ENCODE results near the gene USP7.

The USP7 gene

DNA sequence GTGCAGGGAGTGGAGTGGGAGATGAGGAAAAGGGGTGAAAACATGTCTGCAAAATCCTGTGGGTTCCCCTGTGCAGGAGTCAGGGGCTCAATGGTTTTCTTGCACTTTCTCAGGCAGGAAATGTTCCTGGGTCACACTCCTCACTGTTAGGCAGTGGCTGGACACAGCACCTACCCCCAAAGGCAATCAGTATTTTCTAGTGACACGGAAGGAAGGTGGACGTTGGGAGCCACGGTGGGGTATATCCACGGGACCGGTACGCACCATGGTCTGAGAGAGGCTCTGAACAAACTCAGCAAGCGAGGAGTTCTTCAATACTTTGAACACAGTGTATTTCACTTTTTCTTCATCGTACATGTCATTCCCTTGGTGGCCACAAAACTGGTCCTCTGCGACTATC, 60.7 kb downstream of the USP7 start:
- TF ChIP-seq, protein P1, sequence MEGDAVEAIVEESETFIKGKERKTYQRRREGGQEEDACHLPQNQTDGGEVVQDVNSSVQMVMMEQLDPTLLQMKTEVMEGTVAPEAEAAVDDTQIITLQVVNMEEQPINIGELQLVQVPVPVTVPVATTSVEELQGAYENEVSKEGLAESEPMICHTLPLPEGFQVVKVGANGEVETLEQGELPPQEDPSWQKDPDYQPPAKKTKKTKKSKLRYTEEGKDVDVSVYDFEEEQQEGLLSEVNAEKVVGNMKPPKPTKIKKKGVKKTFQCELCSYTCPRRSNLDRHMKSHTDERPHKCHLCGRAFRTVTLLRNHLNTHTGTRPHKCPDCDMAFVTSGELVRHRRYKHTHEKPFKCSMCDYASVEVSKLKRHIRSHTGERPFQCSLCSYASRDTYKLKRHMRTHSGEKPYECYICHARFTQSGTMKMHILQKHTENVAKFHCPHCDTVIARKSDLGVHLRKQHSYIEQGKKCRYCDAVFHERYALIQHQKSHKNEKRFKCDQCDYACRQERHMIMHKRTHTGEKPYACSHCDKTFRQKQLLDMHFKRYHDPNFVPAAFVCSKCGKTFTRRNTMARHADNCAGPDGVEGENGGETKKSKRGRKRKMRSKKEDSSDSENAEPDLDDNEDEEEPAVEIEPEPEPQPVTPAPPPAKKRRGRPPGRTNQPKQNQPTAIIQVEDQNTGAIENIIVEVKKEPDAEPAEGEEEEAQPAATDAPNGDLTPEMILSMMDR (IDR thresholded peaks at IDR 0.05; ENCODE audit: insufficient read depth, low read length, poor library complexity, severe bottlenecking), result no peak
- H3K27me3 ChIP-seq (replicated peaks; ENCODE audit: control insufficient read depth, insufficient read depth, low read length), result no peaks in the 10 kb centered on the region
- DNase-seq (ENCODE audit: extremely low read depth, insufficient read length), result no peak
- H3K4me3 ChIP-seq (replicated peaks; ENCODE audit: low read depth, low read length), result no peak overlapping the region
- peaks cover 33% of the 10 kb centered on the region for H3K36me3 ChIP-seq (ENCODE audit: control insufficient read depth, insufficient read depth, low read length)

- no peak for DNase-seq (ENCODE audit: extremely low read depth, insufficient read length)
- no peaks in the 10 kb centered on the region for H3K27me3 ChIP-seq (replicated peaks; ENCODE audit: control insufficient read depth, insufficient read depth, low read length)
- no peak overlapping the region for H3K4me3 ChIP-seq (replicated peaks; ENCODE audit: low read depth, low read length)
- H3K36me3 ChIP-seq (ENCODE audit: control insufficient read depth, insufficient read depth, low read length), result peaks cover 46% of the 10 kb centered on the region
- TF ChIP-seq, protein P1 (IDR thresholded peaks at IDR 0.05; ENCODE audit: insufficient read depth, low read length, poor library complexity, severe bottlenecking), result no peak
Observed at GRCh38 chr16:8901320-8901861, 62.3 kb downstream of the USP7 start.

GRCh38 chr16:8900343-8900742, 63.4 kb downstream of the USP7 start:
- DNase-seq (ENCODE audit: extremely low read depth, insufficient read length), result no peak
- Histone ChIP-seq H3K36me3 (ENCODE audit: control insufficient read depth, insufficient read depth, low read length) (peaks cover 42% of the 10 kb centered on the region), H3K27me3 (replicated peaks; ENCODE audit: control insufficient read depth, insufficient read depth, low read length) (no peaks in the 10 kb centered on the region)

DNA sequence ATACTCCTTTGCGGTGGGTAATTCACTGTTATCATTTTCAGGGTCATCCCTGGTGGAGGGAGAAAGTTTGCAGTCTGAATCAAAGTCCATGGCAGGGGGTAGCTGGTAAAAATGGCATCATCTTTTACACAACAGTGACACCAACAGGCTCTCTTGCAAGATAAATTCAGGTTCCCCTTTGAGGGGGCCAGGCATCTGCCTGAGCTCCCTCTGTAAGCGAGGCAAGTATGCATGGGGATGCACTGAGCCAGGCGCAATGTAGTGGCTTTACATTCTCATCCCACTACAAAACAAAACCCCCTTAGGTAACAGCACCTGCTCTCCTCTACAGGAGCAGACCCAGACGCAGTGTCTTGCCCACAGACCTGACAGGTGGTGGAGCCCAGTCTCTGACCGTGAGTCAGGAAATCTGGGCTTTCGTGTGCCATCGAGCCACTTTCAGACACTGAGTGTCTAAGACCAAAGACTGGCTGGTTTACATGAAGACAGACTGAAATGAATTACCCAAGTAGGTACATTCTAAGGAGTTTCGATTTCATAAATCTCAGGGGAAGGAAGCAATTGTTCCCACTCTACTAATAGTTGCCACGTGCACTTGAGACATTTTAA, 63.9 kb downstream of the USP7 start:
- no peak for DNase-seq (ENCODE audit: extremely low read depth, insufficient read length)
- H3K4me3 ChIP-seq (replicated peaks; ENCODE audit: low read depth, low read length), result no peak overlapping the region
- TF ChIP-seq, protein P1 (IDR thresholded peaks at IDR 0.05; ENCODE audit: insufficient read depth, low read length, poor library complexity, severe bottlenecking), result no peak
- H3K27me3 ChIP-seq (replicated peaks; ENCODE audit: control insufficient read depth, insufficient read depth, low read length), result no peaks in the 10 kb centered on the region
- peaks cover 41% of the 10 kb centered on the region for H3K36me3 ChIP-seq (ENCODE audit: control insufficient read depth, insufficient read depth, low read length)

More at GRCh38 chr16:8900343-8900742, 63.4 kb downstream of the USP7 start:
- H3K4me3 ChIP-seq (replicated peaks; ENCODE audit: low read depth, low read length), result no peak overlapping the region
- TF ChIP-seq, protein P1 (IDR thresholded peaks at IDR 0.05; ENCODE audit: insufficient read depth, low read length, poor library complexity, severe bottlenecking), result no peak

DNA sequence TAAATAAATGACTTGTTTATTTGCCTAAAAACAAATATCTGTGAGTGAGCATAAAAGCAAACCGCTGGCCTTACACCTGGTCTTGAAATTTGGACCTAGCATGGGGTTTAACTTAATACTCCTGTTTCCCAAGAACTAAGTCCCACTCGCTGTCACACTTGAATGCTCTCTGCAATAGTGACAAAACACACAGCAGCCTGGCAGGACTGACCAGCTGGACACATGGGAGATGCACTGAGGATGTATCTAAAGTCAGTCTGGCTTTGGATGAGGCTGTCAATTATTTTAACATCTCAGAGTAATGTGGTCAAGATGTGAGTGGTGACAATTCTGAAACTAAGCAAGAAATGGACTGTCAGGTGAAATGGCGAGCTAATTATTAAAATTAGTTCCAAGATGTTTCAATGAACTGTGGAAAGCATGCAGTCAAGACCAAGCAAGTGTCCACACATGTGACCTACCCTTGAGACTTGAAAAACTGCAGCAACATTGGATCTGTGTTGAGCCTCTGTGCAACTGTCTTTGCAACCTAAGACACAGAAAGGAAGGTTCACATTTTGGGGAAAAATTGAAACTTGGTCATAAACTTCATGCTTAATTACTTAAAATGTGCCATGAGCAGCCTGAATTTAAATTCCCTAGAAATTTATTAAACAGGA, 64.9 kb downstream of the USP7 start:
- H3K4me3 ChIP-seq (replicated peaks; ENCODE audit: low read depth, low read length), result no peak overlapping the region
- no peaks in the 10 kb centered on the region for H3K27me3 ChIP-seq (replicated peaks; ENCODE audit: control insufficient read depth, insufficient read depth, low read length)
- DNase-seq (ENCODE audit: extremely low read depth, insufficient read length), result no peak
- TF ChIP-seq, protein P1 (IDR thresholded peaks at IDR 0.05; ENCODE audit: insufficient read depth, low read length, poor library complexity, severe bottlenecking), result no peak
- H3K36me3 ChIP-seq (ENCODE audit: control insufficient read depth, insufficient read depth, low read length), result peaks cover 42% of the 10 kb centered on the region
